Kidney tubule cell (primary cell): ENCODE data around the gene TMEM171.

Experiments
- DNase-seq: peaks from one replicate; pipeline ENCODE4 v3.0.0-alpha.2; 2018; ENCODE audit warnings: low spot score

TMEM171 gene

GRCh38 chr5:73152411-73153388 lies 32.3 kb downstream of the TMEM171 start:
- no peak for DNase-seq

DNA sequence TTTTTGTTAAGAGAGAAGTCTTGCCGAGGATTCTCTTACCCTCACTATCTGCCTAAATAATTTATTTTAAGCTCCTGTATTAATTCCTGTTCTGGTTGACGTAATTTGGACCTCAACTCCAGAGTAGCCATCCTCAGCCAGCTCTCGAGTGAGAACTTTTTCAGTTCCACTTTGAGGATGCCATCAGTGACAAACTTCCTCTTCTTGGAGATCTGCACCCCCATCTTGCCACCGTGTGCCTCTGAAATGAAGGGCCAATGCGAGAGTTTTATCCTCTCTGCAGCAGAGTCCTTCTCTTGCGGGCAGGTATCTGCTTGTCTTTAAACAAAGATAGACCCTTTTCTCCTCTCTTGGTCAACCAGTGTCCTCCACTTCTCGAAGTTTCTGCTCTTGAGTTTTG lies 33.1 kb downstream of the TMEM171 start:
- DNase-seq: no peak

DNA sequence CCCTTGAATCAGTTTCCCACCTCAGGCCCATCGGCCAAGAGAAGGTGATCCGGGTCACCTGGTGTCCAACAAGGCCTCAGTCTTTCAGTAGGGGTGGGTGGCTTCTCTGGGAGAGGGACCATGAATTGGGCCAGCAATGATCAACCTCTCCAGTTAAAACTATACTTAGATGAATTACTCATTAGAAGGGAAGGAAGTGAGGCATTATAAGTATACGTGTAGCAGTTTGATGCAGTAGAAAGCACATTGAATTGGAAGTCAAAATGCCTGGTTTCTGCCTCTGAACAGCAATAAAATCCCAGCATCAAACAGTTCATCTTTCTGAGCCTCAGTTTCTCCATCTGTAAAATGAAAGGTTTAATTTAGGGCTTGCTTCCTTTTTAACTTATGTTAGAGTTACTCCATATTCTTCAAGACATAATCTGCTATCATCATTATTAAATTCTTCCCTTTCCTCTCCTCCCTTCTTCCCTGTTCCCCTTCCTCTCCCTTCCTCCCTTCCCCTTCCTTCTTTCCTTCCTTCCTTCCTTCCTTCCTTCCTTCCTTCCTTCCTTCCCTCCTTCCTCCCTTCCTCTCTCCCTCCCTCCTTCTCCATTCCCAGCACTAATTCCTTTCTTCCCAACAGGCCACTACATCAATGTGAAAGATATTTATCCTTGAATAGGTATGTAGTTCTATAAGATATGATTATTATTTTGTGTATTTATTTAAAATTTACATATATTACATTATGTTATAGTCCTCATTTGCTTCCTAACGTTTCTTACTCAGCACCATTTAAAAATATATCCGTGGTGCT lies 34.0 kb downstream of the TMEM171 start:
- DNase-seq: peak; percentile 45

DNA sequence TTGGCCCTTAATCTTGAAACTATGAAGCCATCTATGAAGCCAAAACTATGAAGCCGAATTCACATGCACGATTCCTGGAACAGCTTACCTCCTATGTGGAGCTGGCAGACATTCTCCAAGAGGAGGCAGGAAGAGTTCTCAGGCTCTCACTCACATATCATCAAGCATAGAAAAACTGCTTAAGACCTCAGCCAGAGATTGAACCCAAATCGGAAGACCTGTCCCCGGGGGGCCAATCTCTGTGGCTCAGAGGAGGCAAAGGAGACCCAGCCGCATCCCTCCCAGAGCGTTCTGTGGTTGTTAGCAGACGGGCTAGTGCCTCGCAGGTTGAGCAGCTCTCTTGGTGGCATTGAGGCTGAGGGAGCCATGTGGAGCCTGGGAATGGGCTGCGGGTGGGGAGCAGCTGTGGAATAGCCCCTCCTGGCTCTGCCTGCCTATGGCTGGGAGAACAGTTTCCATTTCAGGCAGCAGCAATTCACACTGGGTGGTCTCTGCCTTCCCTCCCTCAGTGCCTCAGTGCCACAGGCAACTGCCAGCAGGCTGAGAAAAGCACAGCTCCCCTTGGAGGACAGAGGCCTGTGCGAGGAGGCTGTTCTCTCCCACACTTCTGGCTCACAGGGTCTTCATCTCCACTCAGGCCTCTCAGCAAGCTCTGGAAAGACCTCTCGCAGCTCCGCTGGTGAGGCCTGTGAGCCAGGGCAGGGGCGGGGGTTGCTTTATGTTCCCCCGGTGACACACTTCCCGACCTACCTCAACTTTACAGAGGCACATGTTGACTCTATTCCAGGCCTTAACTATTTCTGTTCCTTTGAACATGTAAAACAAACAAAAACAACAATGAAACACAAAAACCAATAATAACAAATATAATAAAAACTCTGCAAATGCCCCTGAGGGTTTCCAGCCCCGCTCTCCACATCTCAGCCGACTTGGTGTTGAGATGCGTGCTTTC lies 35.2 kb downstream of the TMEM171 start:
- DNase-seq: no peak

GRCh38 chr5:73157414-73158303 lies 37.3 kb downstream of the TMEM171 start:
- DNase-seq: no peak

GRCh38 chr5:73158313-73158712 lies 37.9 kb downstream of the TMEM171 start:
- peak; percentile 69 for DNase-seq

- DNase-seq: no peak
Observed at GRCh38 chr5:73160239-73160671, 39.9 kb downstream of the TMEM171 start.

DNA sequence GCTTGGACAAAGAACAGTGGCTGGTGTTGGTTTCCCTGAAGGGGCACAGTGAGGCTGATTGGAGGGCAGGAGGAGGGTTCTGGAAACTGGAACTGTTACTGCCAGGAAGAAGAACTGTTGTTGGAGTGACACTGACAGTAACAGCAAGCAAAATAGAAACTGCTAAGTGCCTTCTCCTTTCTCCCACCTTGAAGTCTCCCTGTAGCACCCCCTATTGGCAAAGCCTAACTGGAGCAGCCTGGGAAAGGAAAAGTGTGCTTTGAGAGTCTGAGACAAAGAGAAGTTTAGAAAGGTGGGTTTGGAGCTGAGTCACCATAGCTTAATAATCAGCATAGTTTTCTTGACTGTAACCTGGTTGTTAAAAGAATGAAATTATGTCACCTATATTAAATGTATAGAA lies 50.1 kb downstream of the TMEM171 start:
- no peak for DNase-seq

GRCh38 chr5:73171495-73171894 lies 51.1 kb downstream of the TMEM171 start:
- DNase-seq: peak; percentile 72

DNA sequence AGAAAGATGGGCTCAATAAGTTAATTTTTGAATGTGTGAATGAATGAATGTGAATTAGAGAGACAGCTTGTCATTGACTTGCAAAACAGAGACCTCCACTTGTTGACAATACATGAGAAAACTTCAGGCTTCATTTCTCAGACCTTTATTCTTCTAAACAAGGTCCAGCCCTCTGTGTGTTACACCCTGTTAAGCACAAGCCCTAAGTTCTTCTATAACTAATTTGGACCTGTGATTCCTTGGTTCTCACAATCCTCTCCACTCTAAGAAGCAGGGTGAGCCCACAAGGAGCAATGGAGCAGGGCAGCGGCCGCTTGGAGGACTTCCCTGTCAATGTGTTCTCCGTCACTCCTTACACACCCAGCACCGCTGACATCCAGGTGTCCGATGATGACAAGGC lies 52.6 kb downstream of the TMEM171 start, which contains the start of gene TMEM174:
Gene TMEM174, plus strand, starts transcription at position 243 of the 400 bp plus-strand sequence. Its CDS starts 51 bp downstream, at position 294.
- DNase-seq: no peak

GRCh38 chr5:73174100-73174815 lies 53.9 kb downstream of the TMEM171 start:
- no peak for DNase-seq

DNA sequence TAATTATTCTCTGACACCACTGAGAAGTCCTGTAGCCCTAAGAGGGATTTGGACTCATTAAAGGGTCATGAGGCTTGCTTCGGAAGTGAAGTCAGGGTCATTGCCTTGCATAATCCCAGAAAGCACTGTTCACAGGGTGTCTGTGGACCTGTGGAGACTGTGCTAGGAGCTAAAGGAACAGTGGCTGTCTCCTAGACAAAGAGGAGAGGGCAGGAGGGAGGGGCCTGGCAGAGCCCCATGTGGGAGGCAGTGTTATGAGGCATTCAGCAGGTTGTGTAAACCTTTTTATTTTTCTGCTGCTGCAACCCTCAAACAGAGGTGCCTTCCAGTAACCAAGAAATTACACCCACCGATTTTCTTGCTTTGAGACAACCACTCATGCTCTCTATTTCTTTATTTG lies 55.9 kb downstream of the TMEM171 start:
- DNase-seq: no peak

- no peak for DNase-seq
Observed at GRCh38 chr5:73178265-73178664, 57.9 kb downstream of the TMEM171 start.

GRCh38 chr5:73179730-73180129 lies 59.4 kb downstream of the TMEM171 start:
- DNase-seq: no peak

GRCh38 chr5:73180566-73180965 lies 60.2 kb downstream of the TMEM171 start:
- DNase-seq: peak; percentile 92
